KMS-11 (cell line): ENCODE results near the gene CSMD2.

Source experiments
- H2AFZ ChIP-seq: fragments of 200-600 bp; sonication (generic); 2 replicates; pipeline ENCODE4 v1.6.1; 2016; ENCODE audit warnings: antibody characterized with exemption, mixed run types, low read depth
- H3K27ac ChIP-seq: fragments of 200-600 bp; sonication (generic); 2 replicates; pipeline ENCODE4 v1.6.1; 2016; ENCODE audit warnings: mild to moderate bottlenecking, mixed run types
- H3K27me3 ChIP-seq: fragments of 200-600 bp; sonication (generic); 2 replicates; pipeline ENCODE4 v1.6.1; 2017; ENCODE audit warnings: mild to moderate bottlenecking, low read depth, mixed run types, moderate library complexity; ENCODE audit not compliant: insufficient read depth
- H3K36me3 ChIP-seq: fragments of 200-600 bp; sonication (generic); 2 replicates; pipeline ENCODE4 v1.6.1; 2017; ENCODE audit warnings: mild to moderate bottlenecking, mixed run types; ENCODE audit not compliant: insufficient read depth
- H3K4me1 ChIP-seq: fragments of 200-600 bp; sonication (generic); 2 replicates; pipeline ENCODE4 v1.6.1; 2016; ENCODE audit warnings: mild to moderate bottlenecking, low read depth, mixed run types; ENCODE audit not compliant: poor library complexity, severe bottlenecking
- H3K4me2 ChIP-seq: fragments of 200-600 bp; sonication (generic); 2 replicates; pipeline ENCODE4 v1.7.0; 2016; ENCODE audit warnings: mild to moderate bottlenecking, mixed run types
- H3K4me3 ChIP-seq: fragments of 200-600 bp; sonication (generic); IDR thresholded peaks from 2 replicates; pipeline ENCODE4 v1.6.1; 2017; ENCODE audit warnings: low read depth, low read length, mixed read lengths; ENCODE audit not compliant: insufficient read depth
- H3K79me2 ChIP-seq: fragments of 200-600 bp; sonication (generic); 2 replicates; pipeline ENCODE4 v1.6.1; 2016; ENCODE audit warnings: low read depth, mixed run types; ENCODE audit not compliant: insufficient read depth
- H3K9ac ChIP-seq: fragments of 200-600 bp; sonication (generic); 2 replicates; pipeline ENCODE4 v1.6.1; 2016; ENCODE audit warnings: mild to moderate bottlenecking, mixed run types
- H4K20me1 ChIP-seq: fragments of 200-600 bp; sonication (generic); 2 replicates; pipeline ENCODE4 v1.6.1; 2016; ENCODE audit warnings: mild to moderate bottlenecking, mixed run types; ENCODE audit not compliant: insufficient read depth
- TF ChIP-seq, protein P1 (sequence below): fragments of 200-600 bp; sonication (generic); conservative IDR thresholded peaks from 2 replicates; pipeline ENCODE4 v1.6.1; 2017; ENCODE audit warnings: low read depth, mild to moderate bottlenecking, antibody characterized with exemption, low read length, moderate library complexity, mixed read lengths

The CSMD2 gene

DNA sequence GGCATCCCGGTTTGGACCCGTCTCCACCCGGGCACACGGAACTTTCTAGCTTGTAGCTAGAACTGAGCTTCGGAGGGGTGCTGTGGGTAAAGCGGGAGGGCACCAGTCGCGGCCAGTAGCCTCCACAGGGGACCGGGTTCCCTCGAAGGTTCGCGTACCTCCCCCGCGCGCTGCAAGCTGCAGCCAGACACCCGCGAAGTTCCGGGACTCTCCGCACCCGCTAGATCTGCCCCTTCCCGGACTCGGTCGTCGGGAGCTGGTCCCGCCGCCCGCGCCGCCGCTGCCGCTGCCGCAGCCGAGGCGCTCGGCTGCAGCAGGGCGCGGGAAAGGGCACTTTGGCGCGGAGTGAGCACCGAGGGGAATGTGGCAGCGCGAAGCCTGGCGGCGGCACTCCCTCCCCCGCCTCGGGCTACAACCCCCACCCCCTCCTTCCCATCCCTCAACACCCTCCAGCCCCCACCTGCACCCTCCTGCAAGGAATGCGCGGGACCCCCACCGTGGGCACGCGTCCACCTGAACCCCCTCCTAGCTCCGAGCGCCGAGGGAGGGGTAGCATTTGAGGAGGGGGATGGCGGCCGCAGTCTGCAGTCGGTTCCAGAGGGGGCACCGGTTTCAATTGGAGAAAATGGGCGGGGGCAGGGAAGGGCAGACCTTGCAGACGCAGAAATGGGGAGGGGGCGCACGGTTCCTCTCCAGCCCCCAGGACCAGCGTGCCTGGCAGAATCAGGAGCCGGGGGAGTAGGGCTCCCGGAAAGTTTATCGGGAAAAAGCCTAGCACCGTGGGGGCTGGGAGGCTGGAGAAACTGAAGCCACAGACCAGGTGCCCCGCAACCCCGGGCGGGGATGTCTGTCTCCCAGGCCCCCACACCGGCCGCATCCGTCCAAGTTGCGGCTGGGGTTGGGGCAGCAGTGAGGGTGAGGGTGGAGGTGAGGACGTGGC lies 968 bp downstream of the CSMD2 start:
- Histone ChIP-seq H3K9ac (peak overlapping the region; percentile 17; the same call in 1 of the 2 replicates), H3K4me1 (no peaks in the 10 kb centered on the region), H3K4me3 (no peak overlapping the region), H3K36me3 (no peaks in the 10 kb centered on the region), H3K79me2 (no peaks in the 10 kb centered on the region), H2AFZ (peak overlapping the region; percentile 86), H4K20me1 (no peaks in the 10 kb centered on the region), H3K27me3 (peaks cover 12% of the 10 kb centered on the region; the same call in 1 of the 2 replicates), H3K4me2 (peak overlapping the region; percentile 81), H3K27ac (no peak overlapping the region)
- TF ChIP-seq, protein P1, sequence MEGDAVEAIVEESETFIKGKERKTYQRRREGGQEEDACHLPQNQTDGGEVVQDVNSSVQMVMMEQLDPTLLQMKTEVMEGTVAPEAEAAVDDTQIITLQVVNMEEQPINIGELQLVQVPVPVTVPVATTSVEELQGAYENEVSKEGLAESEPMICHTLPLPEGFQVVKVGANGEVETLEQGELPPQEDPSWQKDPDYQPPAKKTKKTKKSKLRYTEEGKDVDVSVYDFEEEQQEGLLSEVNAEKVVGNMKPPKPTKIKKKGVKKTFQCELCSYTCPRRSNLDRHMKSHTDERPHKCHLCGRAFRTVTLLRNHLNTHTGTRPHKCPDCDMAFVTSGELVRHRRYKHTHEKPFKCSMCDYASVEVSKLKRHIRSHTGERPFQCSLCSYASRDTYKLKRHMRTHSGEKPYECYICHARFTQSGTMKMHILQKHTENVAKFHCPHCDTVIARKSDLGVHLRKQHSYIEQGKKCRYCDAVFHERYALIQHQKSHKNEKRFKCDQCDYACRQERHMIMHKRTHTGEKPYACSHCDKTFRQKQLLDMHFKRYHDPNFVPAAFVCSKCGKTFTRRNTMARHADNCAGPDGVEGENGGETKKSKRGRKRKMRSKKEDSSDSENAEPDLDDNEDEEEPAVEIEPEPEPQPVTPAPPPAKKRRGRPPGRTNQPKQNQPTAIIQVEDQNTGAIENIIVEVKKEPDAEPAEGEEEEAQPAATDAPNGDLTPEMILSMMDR, result no peak

DNA sequence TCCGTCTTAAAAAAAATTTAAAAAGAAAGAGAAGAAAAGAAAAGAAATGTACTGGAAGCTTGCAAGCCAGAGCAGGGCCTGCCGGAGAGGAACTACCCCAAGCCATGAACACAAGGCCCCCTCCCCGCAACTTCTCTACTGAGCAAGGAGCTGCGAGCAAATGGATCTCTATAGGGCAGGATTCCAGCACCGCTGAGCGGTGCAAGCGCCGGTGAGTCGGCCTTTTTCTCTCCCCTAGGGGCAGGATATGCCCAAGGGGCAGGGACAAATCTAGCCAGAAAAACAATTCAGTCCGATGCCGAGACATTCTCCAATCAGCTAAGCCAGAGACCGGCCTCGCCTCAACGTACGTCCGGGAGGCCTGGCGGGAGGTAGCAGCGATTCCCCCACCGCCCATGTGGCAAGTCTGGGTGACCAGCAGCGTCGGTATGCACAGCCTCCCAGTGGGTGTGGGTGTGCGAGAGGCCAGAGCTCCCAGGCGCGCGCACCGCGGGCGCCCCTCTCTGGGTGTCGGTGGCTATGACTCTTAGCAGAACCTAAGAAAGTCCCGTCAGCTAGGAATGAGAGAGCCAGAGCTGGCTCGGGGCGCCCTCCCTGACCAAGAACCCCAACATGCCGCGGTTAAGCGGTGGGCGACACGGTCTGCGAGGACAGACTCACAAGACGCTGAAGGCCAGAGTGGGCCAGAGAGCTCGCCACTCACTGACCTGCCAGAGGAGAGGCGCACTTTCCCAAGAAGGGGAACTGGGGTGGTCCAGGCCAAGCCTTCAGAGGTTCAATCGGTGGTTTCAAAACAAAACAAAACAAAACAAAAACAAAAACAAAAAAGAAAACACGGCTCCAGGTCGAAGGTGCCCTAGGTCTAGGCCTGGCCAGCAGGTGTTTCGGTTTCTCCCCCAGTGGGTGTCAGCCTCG lies 1.9 kb downstream of the CSMD2 start:
- H3K9ac ChIP-seq, result peak overlapping the region; percentile 17; the same call in 1 of the 2 replicates
- no peaks in the 10 kb centered on the region for H3K79me2 ChIP-seq
- peak overlapping the region; percentile 81 for H3K4me2 ChIP-seq
- no peak overlapping the region for H3K27ac ChIP-seq
- TF ChIP-seq, protein P1, result peak; percentile 64
- no peaks in the 10 kb centered on the region for H4K20me1 ChIP-seq
- peak overlapping the region; percentile 86 for H2AFZ ChIP-seq
- H3K4me1 ChIP-seq, result no peaks in the 10 kb centered on the region
- H3K27me3 ChIP-seq, result peaks cover 12% of the 10 kb centered on the region; the same call in 1 of the 2 replicates
- H3K36me3 ChIP-seq, result no peaks in the 10 kb centered on the region
- H3K4me3 ChIP-seq, result no peak overlapping the region

DNA sequence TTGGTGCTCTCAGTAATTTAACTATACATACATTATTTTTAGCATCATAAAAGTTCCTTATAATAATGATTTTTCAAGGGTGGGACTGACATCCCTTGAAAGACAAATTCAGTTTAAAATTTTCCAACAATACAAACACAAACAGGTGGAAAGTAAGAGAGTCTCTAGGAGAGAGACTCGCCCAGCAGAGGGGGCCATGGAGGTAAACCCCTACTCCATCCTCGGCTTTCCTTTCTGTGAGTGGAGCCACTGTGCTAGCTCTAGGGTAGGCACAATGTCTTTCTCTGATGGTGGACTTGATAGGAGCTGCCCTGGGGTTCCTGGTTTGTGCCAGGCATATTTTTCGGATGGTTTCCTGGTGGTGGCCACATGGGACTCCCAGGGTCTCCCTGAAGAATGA lies 8.3 kb downstream of the CSMD2 start:
- H3K36me3 ChIP-seq, result no peaks in the 10 kb centered on the region
- H3K27me3 ChIP-seq, result peaks cover 4% of the 10 kb centered on the region; the same call in 1 of the 2 replicates

DNA sequence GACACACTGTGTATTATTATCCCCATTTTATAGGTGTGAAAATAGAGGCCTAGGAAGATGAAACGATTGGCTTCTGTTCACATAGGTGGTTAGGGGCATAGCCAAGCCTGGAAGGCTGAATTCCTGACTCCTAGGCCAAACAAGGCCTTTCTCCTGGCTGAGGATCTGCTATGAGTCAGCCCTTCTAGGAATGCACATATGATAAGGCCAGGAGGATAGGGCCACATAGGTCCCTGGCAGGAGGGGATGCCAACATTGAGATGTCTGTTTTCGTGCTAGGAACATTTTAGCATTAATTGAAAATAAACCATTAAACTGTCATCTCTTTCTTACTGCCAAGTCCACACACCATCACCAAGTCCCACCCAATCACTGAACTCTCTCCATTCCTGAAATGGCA lies 9.2 kb downstream of the CSMD2 start:
- Histone ChIP-seq H3K4me2 (no peak overlapping the region), H3K27ac (no peak overlapping the region), H3K4me3 (no peak overlapping the region), H3K4me1 (no peaks in the 10 kb centered on the region), H3K9ac (no peak overlapping the region), H3K36me3 (no peaks in the 10 kb centered on the region), H3K79me2 (no peaks in the 10 kb centered on the region), H2AFZ (no peak overlapping the region), H4K20me1 (no peaks in the 10 kb centered on the region), H3K27me3 (peaks cover 1% of the 10 kb centered on the region; the same call in 1 of the 2 replicates)
- TF ChIP-seq, protein P1, result no peak

More for the DNA sequence above, 8.3 kb downstream of the CSMD2 start:
- Histone ChIP-seq H2AFZ (no peak overlapping the region), H3K79me2 (no peaks in the 10 kb centered on the region), H3K9ac (no peak overlapping the region), H3K27ac (no peak overlapping the region), H3K4me3 (no peak overlapping the region), H3K4me2 (no peak overlapping the region), H3K4me1 (no peaks in the 10 kb centered on the region), H4K20me1 (no peaks in the 10 kb centered on the region)
- TF ChIP-seq, protein P1, result no peak
